Left ventricle myocardium inferior (tissue), 1 donor: ENCODE data around the gene NTM. TPM values are rescaled to one million over a fixed set of nuclear protein-coding genes. Genes with fewer than 3 reads are reported as not detected.

ENCODE experiments used
- DNase-seq: peaks from one replicate; pipeline ENCODE4 v3.0.0-alpha.2; 2020
- H3K27ac ChIP-seq: fragments of 200-600 bp; replicated peaks from 2 replicates; pipeline ENCODE4 v1.8.0; 2021
- H3K27me3 ChIP-seq: fragments of 200-600 bp; 2 replicates; pipeline ENCODE4 v1.8.0; 2021; ENCODE audit warnings: low read depth
- H3K36me3 ChIP-seq: fragments of 200-600 bp; 2 replicates; pipeline ENCODE4 v1.8.0; 2021
- H3K4me1 ChIP-seq: fragments of 200-600 bp; 2 replicates; pipeline ENCODE4 v1.8.0; 2021
- H3K4me3 ChIP-seq: fragments of 200-600 bp; 2 replicates; pipeline ENCODE4 v1.8.0; 2021; ENCODE audit warnings: mild to moderate bottlenecking, moderate library complexity
- H3K9me3 ChIP-seq: fragments of 200-600 bp; replicated peaks from 2 replicates; pipeline ENCODE4 v1.8.0; 2021
- intact Hi-C: fragments of 100-400 bp; cut with micrococcal nuclease; formaldehyde crosslinking; loops from one replicate; pipeline ENCODE4 v1.11.0; 2022
- total RNA-seq: library from RNA; stranded (reverse); fragmentation: NEBNext Ultra II Directional; extraction: Animal tissue kit (Norgen Biotek cat#: 25700); gene quantifications from one replicate; pipeline ENCODE4 v1.2.1, GENCODE V29; 2021
- TF ChIP-seq, protein P1 (sequence below): fragments of 200-600 bp; IDR thresholded peaks from 2 replicates; pipeline ENCODE4 v1.8.0; 2021; ENCODE audit warnings: antibody characterized with exemption, mild to moderate bottlenecking, borderline replicate concordance
- donor health status: DM: no; HTN: yes; CAD: no; lungs with severe emphysema.

Gene NTM
- total RNA-seq, 1 donor from 2014 or later: 1.0 TPM

DNA sequence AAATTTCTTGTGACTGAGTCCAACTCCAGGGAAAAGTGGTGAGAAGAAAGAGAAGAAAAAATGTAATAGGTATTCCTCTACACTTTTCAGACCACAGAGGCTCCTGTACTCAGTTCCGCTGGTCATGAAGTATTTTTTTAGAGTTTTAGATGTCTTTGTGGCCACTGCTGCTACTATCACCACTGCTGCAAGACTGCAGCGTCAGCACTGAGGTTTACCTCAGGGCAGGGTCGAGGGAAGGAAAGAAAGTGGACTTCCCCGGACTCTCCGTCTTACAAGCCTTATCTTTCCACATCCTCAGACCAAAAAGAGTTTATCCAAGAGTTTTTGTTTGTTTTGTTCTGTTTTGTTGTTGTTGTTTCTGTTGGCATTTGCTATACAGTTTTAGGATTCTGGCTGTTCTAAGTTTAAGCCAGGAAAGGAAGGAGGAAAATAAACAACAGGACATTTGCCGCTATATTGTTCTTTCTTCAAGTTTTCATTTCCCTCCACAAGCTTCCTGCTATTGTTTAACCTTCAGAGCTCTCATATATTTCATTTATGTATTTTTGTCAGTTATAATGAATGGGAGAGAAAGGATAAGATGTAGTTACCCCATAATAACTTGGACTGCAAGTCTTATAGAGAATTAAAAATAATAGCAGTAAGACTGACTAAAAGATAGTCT, 919.3 kb downstream of the NTM start:
- Histone ChIP-seq H3K4me3 (no peak overlapping the region), H3K27me3 (no peaks in the 10 kb centered on the region), H3K36me3 (no peaks in the 10 kb centered on the region), H3K9me3 (no peaks in the 10 kb centered on the region), H3K4me1 (peaks cover 13% of the 10 kb centered on the region), H3K27ac (no peak overlapping the region)
- DNase-seq: no peak
- intact Hi-C loops: no loop called here
- TF ChIP-seq, protein P1, sequence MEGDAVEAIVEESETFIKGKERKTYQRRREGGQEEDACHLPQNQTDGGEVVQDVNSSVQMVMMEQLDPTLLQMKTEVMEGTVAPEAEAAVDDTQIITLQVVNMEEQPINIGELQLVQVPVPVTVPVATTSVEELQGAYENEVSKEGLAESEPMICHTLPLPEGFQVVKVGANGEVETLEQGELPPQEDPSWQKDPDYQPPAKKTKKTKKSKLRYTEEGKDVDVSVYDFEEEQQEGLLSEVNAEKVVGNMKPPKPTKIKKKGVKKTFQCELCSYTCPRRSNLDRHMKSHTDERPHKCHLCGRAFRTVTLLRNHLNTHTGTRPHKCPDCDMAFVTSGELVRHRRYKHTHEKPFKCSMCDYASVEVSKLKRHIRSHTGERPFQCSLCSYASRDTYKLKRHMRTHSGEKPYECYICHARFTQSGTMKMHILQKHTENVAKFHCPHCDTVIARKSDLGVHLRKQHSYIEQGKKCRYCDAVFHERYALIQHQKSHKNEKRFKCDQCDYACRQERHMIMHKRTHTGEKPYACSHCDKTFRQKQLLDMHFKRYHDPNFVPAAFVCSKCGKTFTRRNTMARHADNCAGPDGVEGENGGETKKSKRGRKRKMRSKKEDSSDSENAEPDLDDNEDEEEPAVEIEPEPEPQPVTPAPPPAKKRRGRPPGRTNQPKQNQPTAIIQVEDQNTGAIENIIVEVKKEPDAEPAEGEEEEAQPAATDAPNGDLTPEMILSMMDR: no peak

DNA sequence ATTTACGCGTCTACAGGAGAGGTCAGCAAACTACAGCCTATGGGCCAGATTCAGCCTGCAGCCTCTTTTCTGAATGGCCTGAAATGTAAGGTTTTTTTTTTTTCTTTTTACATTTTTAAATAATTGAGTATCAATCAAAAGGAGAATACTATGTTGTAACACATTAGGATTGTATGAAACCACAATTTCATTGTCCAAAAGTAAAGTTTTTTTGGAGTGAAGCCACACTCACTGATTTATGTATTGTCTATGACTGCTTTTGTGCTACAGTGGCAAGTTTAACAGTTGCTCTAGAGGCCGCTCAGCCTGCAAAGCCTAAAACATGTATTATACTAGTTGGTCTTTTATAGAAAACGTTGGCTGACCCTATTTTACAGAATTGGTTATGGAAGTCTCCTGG, 923.2 kb downstream of the NTM start:
- DNase-seq: no peak
- H3K9me3 ChIP-seq: no peaks in the 10 kb centered on the region
- no peaks in the 10 kb centered on the region for H3K27me3 ChIP-seq
- no peaks in the 10 kb centered on the region for H3K36me3 ChIP-seq
- no peak overlapping the region for H3K4me3 ChIP-seq
- intact Hi-C loops: no loop called here
- TF ChIP-seq, protein P1: no peak
- H3K27ac ChIP-seq: no peak overlapping the region
- H3K4me1 ChIP-seq: no peaks in the 10 kb centered on the region

GRCh38 chr11:132296946-132297610, 926.7 kb downstream of the NTM start:
- TF ChIP-seq, protein P1: no peak
- H3K27ac ChIP-seq: no peak overlapping the region
- H3K4me3 ChIP-seq: no peak overlapping the region
- intact Hi-C loops: no loop called here
- no peak for DNase-seq
- no peaks in the 10 kb centered on the region for H3K4me1 ChIP-seq
- no peaks in the 10 kb centered on the region for H3K36me3 ChIP-seq
- H3K9me3 ChIP-seq: no peaks in the 10 kb centered on the region
- H3K27me3 ChIP-seq: no peaks in the 10 kb centered on the region

GRCh38 chr11:132298357-132298756, 927.9 kb downstream of the NTM start:
- H3K27me3 ChIP-seq: no peaks in the 10 kb centered on the region
- H3K4me3 ChIP-seq: no peak overlapping the region
- no peak overlapping the region for H3K27ac ChIP-seq
- no peaks in the 10 kb centered on the region for H3K36me3 ChIP-seq
- H3K4me1 ChIP-seq: no peaks in the 10 kb centered on the region
- DNase-seq: no peak
- TF ChIP-seq, protein P1: no peak
- no peaks in the 10 kb centered on the region for H3K9me3 ChIP-seq
- intact Hi-C loops: no loop called here

DNA sequence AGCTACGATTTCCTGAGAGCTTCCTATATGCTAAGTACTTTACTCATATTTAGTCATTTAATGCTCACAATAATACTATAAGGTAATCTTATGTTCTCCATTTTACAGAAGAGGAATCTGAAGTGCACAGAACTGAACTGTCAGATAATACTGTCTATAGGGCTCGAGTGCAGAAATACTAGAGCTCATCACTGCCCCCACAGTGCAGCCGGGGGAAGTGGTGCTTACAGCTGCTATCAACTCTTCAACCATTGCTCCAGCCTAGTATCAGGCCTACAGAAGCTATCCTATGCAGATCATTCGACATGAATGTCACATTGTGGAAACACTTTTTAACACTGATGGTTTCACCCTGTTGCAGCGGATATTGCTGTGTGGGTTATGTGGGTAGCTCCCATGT, 929.9 kb downstream of the NTM start:
- TF ChIP-seq, protein P1: peak; percentile 47
- Histone ChIP-seq H3K36me3 (no peaks in the 10 kb centered on the region), H3K4me1 (no peaks in the 10 kb centered on the region), H3K4me3 (no peak overlapping the region), H3K9me3 (no peaks in the 10 kb centered on the region), H3K27ac (no peak overlapping the region), H3K27me3 (no peaks in the 10 kb centered on the region)
- DNase-seq: no peak
- intact Hi-C loops: no loop called here
